ENCODE results near the gene ISLR.

ISLR gene

DNA sequence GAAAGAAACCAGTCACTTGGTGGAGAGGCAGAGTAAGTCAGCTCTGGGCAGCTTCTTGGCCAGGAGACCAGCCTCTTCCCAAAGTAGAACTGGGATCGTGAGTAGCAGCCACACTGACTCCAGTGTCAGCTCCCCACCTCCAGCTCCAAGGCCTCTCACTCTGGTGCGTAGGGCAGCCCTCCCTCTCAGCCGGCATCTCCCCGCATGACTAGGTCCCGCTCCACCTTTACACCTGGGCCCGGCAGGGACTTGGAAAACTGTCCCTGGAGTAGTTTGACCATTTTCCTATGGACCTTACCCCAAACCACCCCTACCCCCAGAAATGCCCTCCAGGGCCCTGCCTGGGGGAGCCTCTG lies 25.8 kb downstream of the ISLR start:
- H3K27me3 ChIP-seq (ENCODE audit: insufficient read depth, low read length, poor library complexity) = peaks cover 3% of the 10 kb centered on the region
- no peaks in the 10 kb centered on the region for H3K4me1 ChIP-seq (ENCODE audit: insufficient read depth, low read length)
- no peaks in the 10 kb centered on the region for H3K36me3 ChIP-seq (ENCODE audit: insufficient read depth, low read length)
- TF ChIP-seq, protein P1, sequence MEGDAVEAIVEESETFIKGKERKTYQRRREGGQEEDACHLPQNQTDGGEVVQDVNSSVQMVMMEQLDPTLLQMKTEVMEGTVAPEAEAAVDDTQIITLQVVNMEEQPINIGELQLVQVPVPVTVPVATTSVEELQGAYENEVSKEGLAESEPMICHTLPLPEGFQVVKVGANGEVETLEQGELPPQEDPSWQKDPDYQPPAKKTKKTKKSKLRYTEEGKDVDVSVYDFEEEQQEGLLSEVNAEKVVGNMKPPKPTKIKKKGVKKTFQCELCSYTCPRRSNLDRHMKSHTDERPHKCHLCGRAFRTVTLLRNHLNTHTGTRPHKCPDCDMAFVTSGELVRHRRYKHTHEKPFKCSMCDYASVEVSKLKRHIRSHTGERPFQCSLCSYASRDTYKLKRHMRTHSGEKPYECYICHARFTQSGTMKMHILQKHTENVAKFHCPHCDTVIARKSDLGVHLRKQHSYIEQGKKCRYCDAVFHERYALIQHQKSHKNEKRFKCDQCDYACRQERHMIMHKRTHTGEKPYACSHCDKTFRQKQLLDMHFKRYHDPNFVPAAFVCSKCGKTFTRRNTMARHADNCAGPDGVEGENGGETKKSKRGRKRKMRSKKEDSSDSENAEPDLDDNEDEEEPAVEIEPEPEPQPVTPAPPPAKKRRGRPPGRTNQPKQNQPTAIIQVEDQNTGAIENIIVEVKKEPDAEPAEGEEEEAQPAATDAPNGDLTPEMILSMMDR (IDR thresholded peaks at IDR 0.05; ENCODE audit: borderline replicate concordance, extremely low read depth, low read length, poor library complexity, severe bottlenecking) = no peak
- no peak for TF ChIP-seq EZH2 (IDR thresholded peaks at IDR 0.05; ENCODE audit: borderline replicate concordance, low read depth, low read length, severe bottlenecking)
- no peak overlapping the region for H3K27ac ChIP-seq (ENCODE audit: low read length)
- no peak overlapping the region for H3K9ac ChIP-seq (ENCODE audit: low read depth, low read length)
- no peak overlapping the region for H3K4me3 ChIP-seq (ENCODE audit: low read depth in 1 of 2, low read length in 2 of 2)
- DNase-seq (no peak), ATAC-seq (ENCODE audit: insufficient read depth, low read depth) (no peak)
- H2AFZ ChIP-seq (ENCODE audit: low read depth, low read length) = no peak overlapping the region
- H3K4me2 ChIP-seq (ENCODE audit: insufficient read depth, low read length) = no peak overlapping the region
- no peaks in the 10 kb centered on the region for H3K9me3 ChIP-seq (ENCODE audit: insufficient read depth, low read length, severe bottlenecking)
- no peaks in the 10 kb centered on the region for H3K79me2 ChIP-seq (ENCODE audit: insufficient read depth, low read length)
- no peaks in the 10 kb centered on the region for H4K20me1 ChIP-seq (ENCODE audit: insufficient read depth, low read length)

DNA sequence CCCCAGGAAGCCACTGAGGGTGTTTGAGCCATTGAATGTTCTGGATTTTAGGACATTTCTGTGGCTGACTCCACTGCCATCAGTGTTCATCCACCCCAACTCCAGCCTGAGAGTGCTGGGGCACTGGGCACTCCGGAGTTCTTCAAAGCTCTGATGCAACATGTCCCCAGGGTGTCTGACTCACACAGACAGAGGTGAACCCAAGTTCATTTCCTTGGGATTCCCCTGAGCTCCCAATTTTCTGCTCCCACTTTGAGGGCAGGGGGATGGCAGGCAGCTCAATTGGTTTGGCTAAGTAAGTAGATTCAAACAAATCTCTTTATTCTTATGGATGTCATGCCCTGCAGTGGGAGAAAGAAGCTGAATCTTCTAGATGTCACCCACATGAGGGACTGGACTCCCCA lies 26.9 kb downstream of the ISLR start:
- no peaks in the 10 kb centered on the region for H3K9me3 ChIP-seq (ENCODE audit: insufficient read depth, low read length, severe bottlenecking)
- H3K4me3 ChIP-seq (ENCODE audit: low read depth in 1 of 2, low read length in 2 of 2) = no peak overlapping the region
- no peak for DNase-seq
- no peak overlapping the region for H3K4me2 ChIP-seq (ENCODE audit: insufficient read depth, low read length)
- no peaks in the 10 kb centered on the region for H3K4me1 ChIP-seq (ENCODE audit: insufficient read depth, low read length)
- H3K36me3 ChIP-seq (ENCODE audit: insufficient read depth, low read length) = no peaks in the 10 kb centered on the region
- H2AFZ ChIP-seq (ENCODE audit: low read depth, low read length) = no peak overlapping the region
- H3K9ac ChIP-seq (ENCODE audit: low read depth, low read length) = no peak overlapping the region
- no peak overlapping the region for H3K27ac ChIP-seq (ENCODE audit: low read length)
- no peak for ATAC-seq (ENCODE audit: insufficient read depth, low read depth)
- H3K79me2 ChIP-seq (ENCODE audit: insufficient read depth, low read length) = no peaks in the 10 kb centered on the region
- TF ChIP-seq EZH2 (IDR thresholded peaks at IDR 0.05; ENCODE audit: borderline replicate concordance, low read depth, low read length, severe bottlenecking) = no peak
- TF ChIP-seq, protein P1 (IDR thresholded peaks at IDR 0.05; ENCODE audit: borderline replicate concordance, extremely low read depth, low read length, poor library complexity, severe bottlenecking) = no peak
- H3K27me3 ChIP-seq (ENCODE audit: insufficient read depth, low read length, poor library complexity) = peaks cover 3% of the 10 kb centered on the region
- no peaks in the 10 kb centered on the region for H4K20me1 ChIP-seq (ENCODE audit: insufficient read depth, low read length)

DNA sequence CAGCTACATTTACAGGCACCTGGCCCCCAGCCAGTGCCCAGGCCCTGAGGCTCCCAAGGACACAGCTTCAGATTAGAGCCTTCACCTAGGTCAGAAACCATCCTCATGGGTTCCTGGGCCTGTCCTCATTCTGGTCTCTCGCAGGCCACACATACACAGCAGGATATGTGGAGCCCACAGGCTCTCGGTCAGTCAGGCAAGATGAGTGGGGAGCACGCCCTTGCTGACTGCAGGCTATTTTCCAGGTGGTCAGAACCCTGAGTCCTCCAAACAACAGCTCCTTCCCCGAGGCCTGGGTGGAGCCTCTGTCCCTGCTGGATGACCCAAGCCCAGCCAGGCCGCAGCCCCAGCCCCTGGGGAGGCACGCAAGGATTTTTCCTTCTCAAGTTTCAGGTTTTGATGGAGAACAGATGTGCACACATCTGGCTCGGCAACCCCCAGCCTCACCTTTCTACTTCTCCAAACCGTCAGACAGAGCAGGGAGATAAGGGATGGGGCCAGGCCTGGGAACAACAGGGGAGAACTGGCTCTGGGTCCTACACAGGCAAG lies 27.4 kb downstream of the ISLR start:
- Histone ChIP-seq H3K9me3 (ENCODE audit: insufficient read depth, low read length, severe bottlenecking) (no peaks in the 10 kb centered on the region), H3K36me3 (ENCODE audit: insufficient read depth, low read length) (no peaks in the 10 kb centered on the region), H3K27me3 (ENCODE audit: insufficient read depth, low read length, poor library complexity) (peaks cover 3% of the 10 kb centered on the region), H3K27ac (ENCODE audit: low read length) (no peak overlapping the region), H2AFZ (ENCODE audit: low read depth, low read length) (no peak overlapping the region), H3K79me2 (ENCODE audit: insufficient read depth, low read length) (no peaks in the 10 kb centered on the region), H3K9ac (ENCODE audit: low read depth, low read length) (no peak overlapping the region), H3K4me1 (ENCODE audit: insufficient read depth, low read length) (no peaks in the 10 kb centered on the region), H3K4me2 (ENCODE audit: insufficient read depth, low read length) (no peak overlapping the region), H4K20me1 (ENCODE audit: insufficient read depth, low read length) (no peaks in the 10 kb centered on the region), H3K4me3 (ENCODE audit: low read depth in 1 of 2, low read length in 2 of 2) (no peak overlapping the region)
- DNase-seq (no peak), ATAC-seq (ENCODE audit: insufficient read depth, low read depth) (no peak)
- TF ChIP-seq, protein P1 (IDR thresholded peaks at IDR 0.05; ENCODE audit: borderline replicate concordance, extremely low read depth, low read length, poor library complexity, severe bottlenecking) = no peak
- TF ChIP-seq EZH2 (IDR thresholded peaks at IDR 0.05; ENCODE audit: borderline replicate concordance, low read depth, low read length, severe bottlenecking) = no peak
